ENCODE results near the gene DACT1.
"Not testable (repeated sequence)": the region's sequence is repeated elsewhere in the genome, so short reads cannot be mapped to it uniquely, and the experiment has no call there.

DNA sequence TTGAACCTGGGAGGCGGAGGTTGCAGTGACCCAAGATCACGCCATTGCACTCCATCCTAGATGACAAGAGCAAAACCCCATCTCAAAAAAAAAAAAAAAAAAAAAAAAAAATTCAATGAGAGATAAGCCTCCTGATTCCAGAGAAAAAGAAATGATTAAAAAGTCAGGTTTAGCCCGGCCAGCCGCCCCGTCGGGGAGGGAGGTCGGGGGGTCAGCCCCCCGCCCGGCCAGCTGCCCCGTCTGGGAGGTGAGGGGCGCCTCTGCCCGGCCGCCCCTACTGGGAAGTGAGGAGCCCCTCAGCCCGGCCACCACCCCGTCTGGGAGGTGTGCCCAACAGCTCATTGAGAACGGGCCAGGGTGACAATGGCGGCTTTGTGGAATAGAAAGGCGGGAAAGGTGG, 49.4 kb upstream of the DACT1 start:
- TF ChIP-seq, protein P1, sequence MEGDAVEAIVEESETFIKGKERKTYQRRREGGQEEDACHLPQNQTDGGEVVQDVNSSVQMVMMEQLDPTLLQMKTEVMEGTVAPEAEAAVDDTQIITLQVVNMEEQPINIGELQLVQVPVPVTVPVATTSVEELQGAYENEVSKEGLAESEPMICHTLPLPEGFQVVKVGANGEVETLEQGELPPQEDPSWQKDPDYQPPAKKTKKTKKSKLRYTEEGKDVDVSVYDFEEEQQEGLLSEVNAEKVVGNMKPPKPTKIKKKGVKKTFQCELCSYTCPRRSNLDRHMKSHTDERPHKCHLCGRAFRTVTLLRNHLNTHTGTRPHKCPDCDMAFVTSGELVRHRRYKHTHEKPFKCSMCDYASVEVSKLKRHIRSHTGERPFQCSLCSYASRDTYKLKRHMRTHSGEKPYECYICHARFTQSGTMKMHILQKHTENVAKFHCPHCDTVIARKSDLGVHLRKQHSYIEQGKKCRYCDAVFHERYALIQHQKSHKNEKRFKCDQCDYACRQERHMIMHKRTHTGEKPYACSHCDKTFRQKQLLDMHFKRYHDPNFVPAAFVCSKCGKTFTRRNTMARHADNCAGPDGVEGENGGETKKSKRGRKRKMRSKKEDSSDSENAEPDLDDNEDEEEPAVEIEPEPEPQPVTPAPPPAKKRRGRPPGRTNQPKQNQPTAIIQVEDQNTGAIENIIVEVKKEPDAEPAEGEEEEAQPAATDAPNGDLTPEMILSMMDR (IDR thresholded peaks at IDR 0.05), result not testable (repeated sequence)
- TF ChIP-seq POLR2A (IDR thresholded peaks at IDR 0.05), result not testable (repeated sequence)
